Loucy (cell line): ENCODE measurements around the gene KCNH4.

ENCODE experiments used
- H2AFZ ChIP-seq: fragments of 200-600 bp; sonication (generic); 2 replicates; pipeline ENCODE4 v1.6.0; 2016; ENCODE audit warnings: antibody characterized with exemption, mild to moderate bottlenecking, low read length, moderate library complexity
- H3F3A ChIP-seq: fragments of 200-600 bp; 2 replicates; pipeline ENCODE4 v1.6.0; 2016; ENCODE audit warnings: antibody characterized with exemption, low read depth, mild to moderate bottlenecking
- H3K27me3 ChIP-seq: fragments of 200-600 bp; sonication (generic); 2 replicates; pipeline ENCODE4 v1.6.1; 2014; ENCODE audit warnings: low read length, mild to moderate bottlenecking; ENCODE audit not compliant: insufficient read depth, poor library complexity, severe bottlenecking
- H3K36me3 ChIP-seq: fragments of 200-600 bp; sonication (generic); 2 replicates; pipeline ENCODE4 v1.6.1; 2016; ENCODE audit warnings: low read length; ENCODE audit not compliant: insufficient read depth
- H3K4me1 ChIP-seq: fragments of 200-600 bp; sonication (generic); 2 replicates; pipeline ENCODE4 v1.5.1; 2014; ENCODE audit warnings: low read length, mild to moderate bottlenecking; ENCODE audit not compliant: insufficient read depth, poor library complexity, severe bottlenecking
- H3K4me2 ChIP-seq: fragments of 200-600 bp; sonication (generic); 2 replicates; pipeline ENCODE4 v1.6.0; 2014; ENCODE audit warnings: antibody characterized with exemption, low read length, low read depth, mild to moderate bottlenecking; ENCODE audit not compliant: poor library complexity, severe bottlenecking
- H3K4me3 ChIP-seq: fragments of 200-600 bp; sonication (generic); 2 replicates; pipeline ENCODE4 v1.5.1; 2014; ENCODE audit warnings: low read length, mild to moderate bottlenecking, mixed read lengths; ENCODE audit not compliant: poor library complexity, severe bottlenecking
- H3K79me2 ChIP-seq: fragments of 200-600 bp; sonication (generic); 2 replicates; pipeline ENCODE4 v1.6.1; 2014; ENCODE audit warnings: low read length; ENCODE audit not compliant: insufficient read depth
- H3K9ac ChIP-seq: fragments of 200-600 bp; sonication (generic); 2 replicates; pipeline ENCODE4 v1.6.0; 2014; ENCODE audit warnings: mild to moderate bottlenecking, low read depth, low read length, moderate library complexity; ENCODE audit not compliant: poor library complexity, severe bottlenecking
- H3K9me2 ChIP-seq: fragments of 200-600 bp; sonication (generic); replicated peaks from 2 replicates; pipeline ENCODE4 v1.6.1; 2016; ENCODE audit warnings: low read depth, low read length, mixed read lengths
- H3K9me3 ChIP-seq: fragments of 200-600 bp; sonication (generic); 2 replicates; pipeline ENCODE4 v1.6.1; 2014; ENCODE audit warnings: mild to moderate bottlenecking, antibody characterized with exemption, low read length, low read depth; ENCODE audit not compliant: insufficient read depth
- H4K20me1 ChIP-seq: fragments of 200-600 bp; sonication (generic); 2 replicates; pipeline ENCODE4 v1.6.0; 2014; ENCODE audit warnings: antibody characterized with exemption, low read length, mild to moderate bottlenecking; ENCODE audit not compliant: insufficient read depth, poor library complexity, severe bottlenecking
- EZH2phosphoT487 ChIP-seq: fragments of 200-600 bp; IDR thresholded peaks from 2 replicates; pipeline ENCODE4 v1.6.1; 2018; ENCODE audit warnings: antibody characterized with exemption, mild to moderate bottlenecking, moderate library complexity, borderline replicate concordance
- TF ChIP-seq, protein P1 (sequence below): fragments of 200-600 bp; sonication (generic); conservative IDR thresholded peaks from 2 replicates; pipeline ENCODE4 v1.5.1; 2014; ENCODE audit warnings: mild to moderate bottlenecking, antibody characterized with exemption, low read length

KCNH4 gene

DNA sequence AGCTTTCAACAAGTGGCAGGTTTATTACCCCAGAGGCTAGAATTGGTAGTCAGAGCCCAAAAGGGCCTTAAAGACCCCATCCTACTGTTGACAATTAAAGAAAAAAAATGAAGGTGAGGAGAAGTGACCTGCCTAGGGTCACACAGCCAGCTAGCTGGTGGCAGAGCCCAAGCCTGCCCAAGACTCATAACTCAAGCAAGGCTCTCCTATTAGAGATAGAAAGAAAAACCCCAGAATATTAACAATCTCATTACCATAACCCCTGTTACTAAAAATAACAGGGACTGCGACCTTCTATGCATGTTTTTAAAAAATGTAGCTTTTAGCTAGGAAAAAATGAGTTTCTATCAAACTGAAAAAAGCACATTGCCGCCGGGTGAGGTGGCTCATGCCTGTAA lies 44.3 kb downstream of the KCNH4 start:
- Histone ChIP-seq H3K27me3 (no peaks in the 10 kb centered on the region), H3K79me2 (peaks cover 86% of the 10 kb centered on the region), H4K20me1 (peaks cover 25% of the 10 kb centered on the region), H3K9me2 (no peaks in the 10 kb centered on the region), H3K36me3 (peaks cover 11% of the 10 kb centered on the region; the same call in 1 of the 2 replicates), H2AFZ (no peak overlapping the region), H3K9me3 (no peaks in the 10 kb centered on the region), H3K4me2 (no peak overlapping the region), H3K4me1 (peaks cover 34% of the 10 kb centered on the region), H3K9ac (no peak overlapping the region), H3K4me3 (no peak overlapping the region), H3F3A (no peaks in the 10 kb centered on the region)
- TF ChIP-seq EZH2phosphoT487, result no peak
- TF ChIP-seq, protein P1, sequence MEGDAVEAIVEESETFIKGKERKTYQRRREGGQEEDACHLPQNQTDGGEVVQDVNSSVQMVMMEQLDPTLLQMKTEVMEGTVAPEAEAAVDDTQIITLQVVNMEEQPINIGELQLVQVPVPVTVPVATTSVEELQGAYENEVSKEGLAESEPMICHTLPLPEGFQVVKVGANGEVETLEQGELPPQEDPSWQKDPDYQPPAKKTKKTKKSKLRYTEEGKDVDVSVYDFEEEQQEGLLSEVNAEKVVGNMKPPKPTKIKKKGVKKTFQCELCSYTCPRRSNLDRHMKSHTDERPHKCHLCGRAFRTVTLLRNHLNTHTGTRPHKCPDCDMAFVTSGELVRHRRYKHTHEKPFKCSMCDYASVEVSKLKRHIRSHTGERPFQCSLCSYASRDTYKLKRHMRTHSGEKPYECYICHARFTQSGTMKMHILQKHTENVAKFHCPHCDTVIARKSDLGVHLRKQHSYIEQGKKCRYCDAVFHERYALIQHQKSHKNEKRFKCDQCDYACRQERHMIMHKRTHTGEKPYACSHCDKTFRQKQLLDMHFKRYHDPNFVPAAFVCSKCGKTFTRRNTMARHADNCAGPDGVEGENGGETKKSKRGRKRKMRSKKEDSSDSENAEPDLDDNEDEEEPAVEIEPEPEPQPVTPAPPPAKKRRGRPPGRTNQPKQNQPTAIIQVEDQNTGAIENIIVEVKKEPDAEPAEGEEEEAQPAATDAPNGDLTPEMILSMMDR, result no peak

DNA sequence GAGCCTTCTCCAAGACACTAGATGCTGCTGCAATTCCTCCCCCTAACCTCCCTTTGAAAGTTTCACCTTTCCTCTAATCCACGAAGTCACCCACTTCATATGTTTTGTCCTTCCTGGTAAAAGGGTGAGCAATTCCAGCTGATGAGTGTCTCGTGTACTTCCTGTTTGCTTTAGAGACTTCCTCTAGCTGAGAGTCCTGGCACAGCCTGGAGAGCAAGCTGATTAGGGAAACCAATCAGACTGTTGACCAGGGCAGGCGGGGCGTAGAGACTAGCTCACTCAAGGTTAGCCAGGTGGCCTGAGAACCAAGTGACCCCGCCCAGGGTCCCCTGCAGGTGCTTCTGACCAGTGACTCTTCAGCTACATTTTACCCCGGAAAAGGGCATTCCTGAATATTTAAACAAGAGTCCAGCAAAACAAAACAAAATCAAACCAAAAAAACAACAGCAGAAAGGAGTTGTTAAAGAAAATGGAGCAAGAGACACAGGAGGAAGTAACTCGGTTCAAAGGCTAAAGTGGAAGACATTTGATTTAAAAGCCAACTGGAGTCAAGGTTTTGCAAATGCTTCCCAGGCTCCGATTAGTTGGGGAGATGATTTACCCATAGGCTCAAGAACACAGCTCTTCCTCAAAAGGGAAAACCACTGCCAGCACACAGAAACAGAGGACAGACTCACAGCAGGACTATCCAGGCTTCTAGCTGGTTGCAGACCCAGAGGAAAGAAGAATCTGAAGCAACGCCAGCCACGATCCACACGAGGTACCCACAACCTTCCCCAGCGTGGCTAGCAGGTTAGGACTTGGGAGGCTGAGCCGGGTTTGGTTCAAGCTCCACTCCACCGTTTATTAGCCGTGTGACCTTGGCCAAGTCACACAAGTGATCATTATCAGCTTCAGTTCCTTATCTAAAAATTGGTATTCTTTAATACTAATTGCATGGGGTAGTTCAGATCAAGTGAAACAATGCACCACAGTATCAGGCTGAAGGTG lies 45.0 kb downstream of the KCNH4 start:
- Histone ChIP-seq H3K9me2 (no peaks in the 10 kb centered on the region), H3K4me1 (peaks cover 39% of the 10 kb centered on the region), H3K4me2 (no peak overlapping the region), H2AFZ (no peak overlapping the region), H4K20me1 (peaks cover 25% of the 10 kb centered on the region), H3K79me2 (peaks cover 86% of the 10 kb centered on the region), H3K27me3 (no peaks in the 10 kb centered on the region), H3K9ac (no peak overlapping the region), H3F3A (no peaks in the 10 kb centered on the region), H3K36me3 (peaks cover 9% of the 10 kb centered on the region; the same call in 1 of the 2 replicates), H3K9me3 (no peaks in the 10 kb centered on the region), H3K4me3 (no peak overlapping the region)
- TF ChIP-seq, protein P1, result no peak
- TF ChIP-seq EZH2phosphoT487, result no peak

DNA sequence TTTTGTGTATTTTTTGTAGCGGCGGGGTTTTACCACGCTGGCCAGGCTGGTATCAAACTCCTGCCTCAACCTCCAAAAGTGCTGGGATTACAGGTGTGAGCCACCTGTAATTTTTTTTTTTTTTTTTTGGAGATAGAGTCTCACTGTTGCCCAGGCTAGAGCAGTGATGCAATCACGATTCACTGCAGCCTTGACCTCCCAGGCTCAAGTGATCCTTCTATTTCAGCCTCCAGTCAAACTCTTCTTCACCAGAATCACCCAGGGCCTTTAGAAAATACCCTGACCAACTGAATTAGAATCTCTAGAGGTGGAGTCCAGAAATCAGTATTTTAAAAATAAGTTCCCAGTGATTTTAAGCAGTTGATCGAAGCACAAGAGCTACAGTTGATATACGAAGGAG lies 45.8 kb downstream of the KCNH4 start:
- Histone ChIP-seq H4K20me1 (peaks cover 25% of the 10 kb centered on the region), H3K4me3 (no peak overlapping the region), H3F3A (no peaks in the 10 kb centered on the region), H3K4me1 (peaks cover 39% of the 10 kb centered on the region), H3K27me3 (no peaks in the 10 kb centered on the region), H3K79me2 (peaks cover 89% of the 10 kb centered on the region), H3K9ac (no peak overlapping the region), H3K9me3 (no peaks in the 10 kb centered on the region), H3K36me3 (peaks cover 16% of the 10 kb centered on the region; the same call in 1 of the 2 replicates), H3K4me2 (no peak overlapping the region), H3K9me2 (no peaks in the 10 kb centered on the region), H2AFZ (no peak overlapping the region)
- TF ChIP-seq, protein P1, result no peak
- TF ChIP-seq EZH2phosphoT487, result no peak
